Kidney glomerular epithelial cell (primary cell): ENCODE results near the gene DAP.

Source experiments
- DNase-seq: peaks from one replicate; lab custom pipeline; 2025; lab: John Stamatoyannopoulos, UW

DAP gene

GRCh38 chr5:10709933-10710332 is 51.1 kb downstream of the DAP start:
- no peak for DNase-seq

- DNase-seq, result no peak
Measured at GRCh38 chr5:10709409-10709808, 51.6 kb downstream of the DAP start.

- DNase-seq, result no peak
Measured at GRCh38 chr5:10708189-10708944, 52.7 kb downstream of the DAP start.

GRCh38 chr5:10707198-10708142 is 53.6 kb downstream of the DAP start:
- no peak for DNase-seq

GRCh38 chr5:10706326-10706725 is 54.7 kb downstream of the DAP start:
- no peak for DNase-seq

- no peak for DNase-seq
Measured at GRCh38 chr5:10705747-10706146, 55.3 kb downstream of the DAP start.

GRCh38 chr5:10704949-10705621 is 55.9 kb downstream of the DAP start:
- no peak for DNase-seq

GRCh38 chr5:10703676-10704075 is 57.4 kb downstream of the DAP start:
- no peak for DNase-seq

- DNase-seq, result peak; percentile 22
Measured at GRCh38 chr5:10702911-10703491, 58.0 kb downstream of the DAP start.

GRCh38 chr5:10702040-10702629 is 58.9 kb downstream of the DAP start:
- peak; percentile 96 for DNase-seq

GRCh38 chr5:10701567-10702039 is 59.4 kb downstream of the DAP start:
- DNase-seq, result peak; percentile 59

- no peak for DNase-seq
Measured at GRCh38 chr5:10700516-10700915, 60.5 kb downstream of the DAP start.

GRCh38 chr5:10699987-10700386 is 61.0 kb downstream of the DAP start:
- no peak for DNase-seq

GRCh38 chr5:10699281-10699874 is 61.7 kb downstream of the DAP start:
- no peak for DNase-seq

- DNase-seq, result no peak
Measured at GRCh38 chr5:10695759-10696543, 65.1 kb downstream of the DAP start.

- peak; percentile 83 for DNase-seq
Measured at GRCh38 chr5:10695055-10695649, 65.9 kb downstream of the DAP start.

- peak; percentile 72 for DNase-seq
Measured at GRCh38 chr5:10691826-10692785, 68.9 kb downstream of the DAP start.
